Measurements from ENCODE around the gene ITGA8.

DNA sequence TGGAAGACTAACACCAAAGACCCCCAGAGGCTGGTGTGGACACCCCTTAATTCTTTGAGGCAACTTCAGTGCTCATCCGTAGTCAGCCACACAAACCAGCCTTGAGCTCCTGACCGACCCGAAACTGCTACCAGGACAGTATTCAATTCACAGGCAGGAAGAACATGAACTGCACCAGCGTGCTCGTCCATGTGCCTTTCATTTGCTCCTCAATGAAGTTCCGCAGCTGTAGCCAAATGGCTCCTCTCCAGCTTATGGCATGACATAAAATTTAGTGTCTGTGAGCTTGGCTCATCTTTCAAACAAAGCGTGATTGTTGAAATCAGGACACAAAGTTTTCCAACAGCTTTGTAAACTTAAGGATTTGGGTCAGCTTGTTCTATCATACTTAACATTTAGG lies 204.5 kb downstream of the ITGA8 start:
- TF ChIP-seq, protein P1, sequence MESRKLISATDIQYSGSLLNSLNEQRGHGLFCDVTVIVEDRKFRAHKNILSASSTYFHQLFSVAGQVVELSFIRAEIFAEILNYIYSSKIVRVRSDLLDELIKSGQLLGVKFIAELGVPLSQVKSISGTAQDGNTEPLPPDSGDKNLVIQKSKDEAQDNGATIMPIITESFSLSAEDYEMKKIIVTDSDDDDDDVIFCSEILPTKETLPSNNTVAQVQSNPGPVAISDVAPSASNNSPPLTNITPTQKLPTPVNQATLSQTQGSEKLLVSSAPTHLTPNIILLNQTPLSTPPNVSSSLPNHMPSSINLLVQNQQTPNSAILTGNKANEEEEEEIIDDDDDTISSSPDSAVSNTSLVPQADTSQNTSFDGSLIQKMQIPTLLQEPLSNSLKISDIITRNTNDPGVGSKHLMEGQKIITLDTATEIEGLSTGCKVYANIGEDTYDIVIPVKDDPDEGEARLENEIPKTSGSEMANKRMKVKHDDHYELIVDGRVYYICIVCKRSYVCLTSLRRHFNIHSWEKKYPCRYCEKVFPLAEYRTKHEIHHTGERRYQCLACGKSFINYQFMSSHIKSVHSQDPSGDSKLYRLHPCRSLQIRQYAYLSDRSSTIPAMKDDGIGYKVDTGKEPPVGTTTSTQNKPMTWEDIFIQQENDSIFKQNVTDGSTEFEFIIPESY (CRISPR knock-in tag; IDR thresholded peaks at IDR 0.05) = no peak
- no peak for TF ChIP-seq TCF3 (CRISPR knock-in tag; IDR thresholded peaks at IDR 0.05)
- no peak for TF ChIP-seq ZNF282 (CRISPR knock-in tag; IDR thresholded peaks at IDR 0.05)
